ENCODE results near the gene RETREG3. TPM values are rescaled to one million over a fixed set of nuclear protein-coding genes. Genes with fewer than 3 reads are reported as not detected.

Gene RETREG3
- total RNA-seq, 1 experiment from 2014 or later: 46.0 TPM

GRCh38 chr17:42598905-42599304 lies 10.3 kb downstream of the RETREG3 start:
- no peak for DNase-seq (ENCODE audit: unreplicated experiment)
- no peaks in the 10 kb centered on the region for H3K4me1 Mint-ChIP-seq (ENCODE audit: insufficient read depth, unreplicated experiment)
- no peak for TF ChIP-seq CTCF (IDR thresholded peaks at IDR 0.05; ENCODE audit: unreplicated experiment)
- no peak overlapping the region for H3K27ac Mint-ChIP-seq (ENCODE audit: low read depth, unreplicated experiment)
- peaks cover 22% of the 10 kb centered on the region for H3K36me3 Mint-ChIP-seq (ENCODE audit: insufficient read depth, unreplicated experiment)
- H3K27me3 Mint-ChIP-seq (ENCODE audit: insufficient read depth, unreplicated experiment): no peaks in the 10 kb centered on the region
- no peaks in the 10 kb centered on the region for H3K9me3 Mint-ChIP-seq (ENCODE audit: unreplicated experiment)
- H3K4me3 Mint-ChIP-seq (ENCODE audit: unreplicated experiment): no peak overlapping the region
- CTCF ChIA-PET: interaction anchor here (0.6 to 0.9 kb wide), 2 partner anchors 13 to 20 kb away, joined by 3 read pairs; no protein-coding TSS in a partner anchor
- POLR2A ChIA-PET: interaction anchor here (0.7 to 3.4 kb wide), 5 partner anchors 10 to 73 kb away, joined by 3 to 28 read pairs (median 5); partner anchors contain the start of genes PSMC3IP, RETREG3 and TUBG1
- intact Hi-C loops (cut with micrococcal nuclease): no loop called here
- BruUV-seq (replicated peaks): no TSS peak

GRCh38 chr17:42596386-42596785 lies 12.8 kb downstream of the RETREG3 start:
- no peaks in the 10 kb centered on the region for H3K4me1 Mint-ChIP-seq (ENCODE audit: insufficient read depth, unreplicated experiment)
- TF ChIP-seq CTCF (IDR thresholded peaks at IDR 0.05; ENCODE audit: unreplicated experiment): no peak
- POLR2A ChIA-PET: interaction anchor here (0.7 to 1.9 kb wide), 2 partner anchors 12 to 25 kb away, joined by 3 to 10 read pairs; partner anchors contain the start of gene RETREG3
- no peak for DNase-seq (ENCODE audit: unreplicated experiment)
- no peaks in the 10 kb centered on the region for H3K9me3 Mint-ChIP-seq (ENCODE audit: unreplicated experiment)
- H3K27me3 Mint-ChIP-seq (ENCODE audit: insufficient read depth, unreplicated experiment): no peaks in the 10 kb centered on the region
- BruUV-seq (replicated peaks): no TSS peak
- H3K4me3 Mint-ChIP-seq (ENCODE audit: unreplicated experiment): no peak overlapping the region
- H3K36me3 Mint-ChIP-seq (ENCODE audit: insufficient read depth, unreplicated experiment): peaks cover 28% of the 10 kb centered on the region
- H3K27ac Mint-ChIP-seq (ENCODE audit: low read depth, unreplicated experiment): no peak overlapping the region
- CTCF ChIA-PET: interaction anchor here (0.6 to 1.0 kb wide), 5 partner anchors 9 to 225 kb away, joined by 3 to 6 read pairs (median 3); no protein-coding TSS in a partner anchor
- intact Hi-C loops (cut with micrococcal nuclease): no loop called here

- H3K4me3 Mint-ChIP-seq (ENCODE audit: unreplicated experiment): no peak overlapping the region
- H3K27me3 Mint-ChIP-seq (ENCODE audit: insufficient read depth, unreplicated experiment): no peaks in the 10 kb centered on the region
- no peak for DNase-seq (ENCODE audit: unreplicated experiment)
- H3K4me1 Mint-ChIP-seq (ENCODE audit: insufficient read depth, unreplicated experiment): peaks cover 21% of the 10 kb centered on the region
- no peak for TF ChIP-seq CTCF (IDR thresholded peaks at IDR 0.05; ENCODE audit: unreplicated experiment)
- H3K9me3 Mint-ChIP-seq (ENCODE audit: unreplicated experiment): no peaks in the 10 kb centered on the region
- peaks cover 68% of the 10 kb centered on the region for H3K36me3 Mint-ChIP-seq (ENCODE audit: insufficient read depth, unreplicated experiment)
- CTCF ChIA-PET: interaction anchor here (0.6 to 1.4 kb wide), 4 partner anchors 13 to 88 kb away, joined by 3 to 4 read pairs (median 4); partner anchors contain the start of gene RETREG3
- H3K27ac Mint-ChIP-seq (ENCODE audit: low read depth, unreplicated experiment): no peak overlapping the region
- intact Hi-C loops (cut with micrococcal nuclease): no loop called here
- no TSS peak for BruUV-seq (replicated peaks)
- POLR2A ChIA-PET: interaction anchor here (3.4 kb wide), 1 partner anchor 18 kb away, joined by 21 read pairs; the partner anchor contains the start of genes RETREG3 and TUBG1
Observed at GRCh38 chr17:42591411-42591810, 17.8 kb downstream of the RETREG3 start.

GRCh38 chr17:42590886-42591285 lies 18.3 kb downstream of the RETREG3 start:
- ChIA-PET POLR2A (interaction anchor here (1.0 to 8.6 kb wide), 2 partner anchors 18 to 36 kb away, joined by 3 to 83 read pairs; partner anchors contain the start of genes RETREG3 and TUBG1), CTCF (interaction anchor here (0.6 to 1.4 kb wide), 5 partner anchors 12 to 169 kb away, joined by 3 to 4 read pairs (median 4); partner anchors contain the start of gene RETREG3)
- no TSS peak for BruUV-seq (replicated peaks)
- DNase-seq (ENCODE audit: unreplicated experiment): no peak
- Mint-ChIP-seq H3K9me3 (ENCODE audit: unreplicated experiment) (no peaks in the 10 kb centered on the region), H3K4me3 (ENCODE audit: unreplicated experiment) (no peak overlapping the region), H3K27me3 (ENCODE audit: insufficient read depth, unreplicated experiment) (no peaks in the 10 kb centered on the region), H3K27ac (ENCODE audit: low read depth, unreplicated experiment) (no peak overlapping the region), H3K4me1 (ENCODE audit: insufficient read depth, unreplicated experiment) (peaks cover 21% of the 10 kb centered on the region), H3K36me3 (ENCODE audit: insufficient read depth, unreplicated experiment) (peaks cover 68% of the 10 kb centered on the region)
- TF ChIP-seq CTCF (IDR thresholded peaks at IDR 0.05; ENCODE audit: unreplicated experiment): no peak
- intact Hi-C loops (cut with micrococcal nuclease): no loop called here

Measured in MCF 10A (cell line).